DND-41 (cell line): ENCODE data around the gene STAT4.

Experiments
- EZH2 ChIP-seq: IDR thresholded peaks from 3 replicates; pipeline ENCODE4 v1.6.1; 2012; ENCODE audit warnings: borderline replicate concordance, low read depth, mild to moderate bottlenecking, moderate library complexity, low read length, inconsistent platforms; ENCODE audit not compliant: severe bottlenecking
- TF ChIP-seq, protein P1 (sequence below): IDR thresholded peaks from 2 replicates; pipeline ENCODE4 v1.5.1; 2012; ENCODE audit warnings: borderline replicate concordance, low read length, moderate library complexity, mild to moderate bottlenecking; ENCODE audit not compliant: poor library complexity, severe bottlenecking; ENCODE audit errors: extremely low read depth

DNA sequence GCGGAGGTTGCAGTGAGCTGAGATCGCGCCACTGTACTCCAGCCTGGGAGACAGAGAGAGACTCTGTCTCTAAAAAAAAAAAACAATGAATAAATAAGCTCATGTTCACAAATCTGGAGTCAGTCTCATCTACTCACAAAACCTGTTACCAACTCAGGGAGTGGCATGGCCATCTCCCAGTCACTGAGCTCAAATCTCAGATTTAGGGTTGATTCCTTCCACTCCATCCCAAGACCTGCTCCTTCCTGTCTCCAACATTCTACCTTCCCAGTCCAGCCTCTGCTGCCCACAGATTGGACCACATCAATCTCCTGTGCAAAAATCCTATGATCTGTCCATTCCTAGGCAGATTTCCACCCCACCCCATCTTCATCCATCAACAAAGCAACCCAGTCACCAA, 138.4 kb downstream of the STAT4 start:
- TF ChIP-seq, protein P1, sequence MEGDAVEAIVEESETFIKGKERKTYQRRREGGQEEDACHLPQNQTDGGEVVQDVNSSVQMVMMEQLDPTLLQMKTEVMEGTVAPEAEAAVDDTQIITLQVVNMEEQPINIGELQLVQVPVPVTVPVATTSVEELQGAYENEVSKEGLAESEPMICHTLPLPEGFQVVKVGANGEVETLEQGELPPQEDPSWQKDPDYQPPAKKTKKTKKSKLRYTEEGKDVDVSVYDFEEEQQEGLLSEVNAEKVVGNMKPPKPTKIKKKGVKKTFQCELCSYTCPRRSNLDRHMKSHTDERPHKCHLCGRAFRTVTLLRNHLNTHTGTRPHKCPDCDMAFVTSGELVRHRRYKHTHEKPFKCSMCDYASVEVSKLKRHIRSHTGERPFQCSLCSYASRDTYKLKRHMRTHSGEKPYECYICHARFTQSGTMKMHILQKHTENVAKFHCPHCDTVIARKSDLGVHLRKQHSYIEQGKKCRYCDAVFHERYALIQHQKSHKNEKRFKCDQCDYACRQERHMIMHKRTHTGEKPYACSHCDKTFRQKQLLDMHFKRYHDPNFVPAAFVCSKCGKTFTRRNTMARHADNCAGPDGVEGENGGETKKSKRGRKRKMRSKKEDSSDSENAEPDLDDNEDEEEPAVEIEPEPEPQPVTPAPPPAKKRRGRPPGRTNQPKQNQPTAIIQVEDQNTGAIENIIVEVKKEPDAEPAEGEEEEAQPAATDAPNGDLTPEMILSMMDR = no peak
- TF ChIP-seq EZH2 = no peak
